ENCODE results near the gene TLR2. TPM values are rescaled to one million over a fixed set of nuclear protein-coding genes. Genes with fewer than 3 reads are reported as not detected.

TLR2 gene
- total RNA-seq = 5.8 and 8.8 TPM in 2 replicates

- no peak for DNase-seq (ENCODE audit: extremely low read depth, low read depth, low spot score)
Observed at GRCh38 chr4:153684182-153684970, at the start of gene TLR2. Gene TLR2, plus strand, starts transcription at chr4:153684280. Its CDS starts 18,628 bp downstream, at chr4:153702908.

GRCh38 chr4:153634738-153635353 is 49.2 kb upstream of the TLR2 start:
- no peak for DNase-seq (ENCODE audit: extremely low read depth, low read depth, low spot score)

- DNase-seq (ENCODE audit: extremely low read depth, low read depth, low spot score) = no peak
Observed at GRCh38 chr4:153635846-153636245, 48.2 kb upstream of the TLR2 start.

GRCh38 chr4:153637201-153637600 is 46.9 kb upstream of the TLR2 start:
- no peak for DNase-seq (ENCODE audit: extremely low read depth, low read depth, low spot score)

GRCh38 chr4:153638011-153638410 is 46.1 kb upstream of the TLR2 start:
- no peak for DNase-seq (ENCODE audit: extremely low read depth, low read depth, low spot score)

GRCh38 chr4:153638999-153639398 is 45.1 kb upstream of the TLR2 start:
- no peak for DNase-seq (ENCODE audit: extremely low read depth, low read depth, low spot score)

GRCh38 chr4:153639833-153640802 is 44.0 kb upstream of the TLR2 start:
- no peak for DNase-seq (ENCODE audit: extremely low read depth, low read depth, low spot score)

- DNase-seq (ENCODE audit: extremely low read depth, low read depth, low spot score) = no peak
Observed at GRCh38 chr4:153641532-153641931, 42.5 kb upstream of the TLR2 start.

GRCh38 chr4:153643406-153644383 is 40.4 kb upstream of the TLR2 start:
- no peak for DNase-seq (ENCODE audit: extremely low read depth, low read depth, low spot score)

GRCh38 chr4:153645183-153645582 is 38.9 kb upstream of the TLR2 start:
- DNase-seq (ENCODE audit: extremely low read depth, low read depth, low spot score) = no peak

GRCh38 chr4:153646261-153646660 is 37.8 kb upstream of the TLR2 start:
- no peak for DNase-seq (ENCODE audit: extremely low read depth, low read depth, low spot score)

GRCh38 chr4:153646978-153647377 is 37.1 kb upstream of the TLR2 start:
- no peak for DNase-seq (ENCODE audit: extremely low read depth, low read depth, low spot score)

- DNase-seq (ENCODE audit: extremely low read depth, low read depth, low spot score) = no peak
Observed at GRCh38 chr4:153647975-153648374, 36.1 kb upstream of the TLR2 start.

GRCh38 chr4:153649572-153649991 is 34.5 kb upstream of the TLR2 start:
- no peak for DNase-seq (ENCODE audit: extremely low read depth, low read depth, low spot score)

- DNase-seq (ENCODE audit: extremely low read depth, low read depth, low spot score) = no peak
Observed at GRCh38 chr4:153651116-153651515, 33.0 kb upstream of the TLR2 start.

GRCh38 chr4:153651587-153651986 is 32.5 kb upstream of the TLR2 start:
- no peak for DNase-seq (ENCODE audit: extremely low read depth, low read depth, low spot score)

- DNase-seq (ENCODE audit: extremely low read depth, low read depth, low spot score) = no peak
Observed at GRCh38 chr4:153652051-153652784, 31.9 kb upstream of the TLR2 start.

GRCh38 chr4:153655002-153655541 is 29.0 kb upstream of the TLR2 start:
- DNase-seq (ENCODE audit: extremely low read depth, low read depth, low spot score) = no peak

- no peak for DNase-seq (ENCODE audit: extremely low read depth, low read depth, low spot score)
Observed at GRCh38 chr4:153655928-153656327, 28.2 kb upstream of the TLR2 start.

Measured in glomerular endothelial cell (primary cell).